ENCODE data around the gene FBXL13.
"Not testable (repeated sequence)": the region's sequence is repeated elsewhere in the genome, so short reads cannot be mapped to it uniquely, and the experiment has no call there.

Gene FBXL13

DNA sequence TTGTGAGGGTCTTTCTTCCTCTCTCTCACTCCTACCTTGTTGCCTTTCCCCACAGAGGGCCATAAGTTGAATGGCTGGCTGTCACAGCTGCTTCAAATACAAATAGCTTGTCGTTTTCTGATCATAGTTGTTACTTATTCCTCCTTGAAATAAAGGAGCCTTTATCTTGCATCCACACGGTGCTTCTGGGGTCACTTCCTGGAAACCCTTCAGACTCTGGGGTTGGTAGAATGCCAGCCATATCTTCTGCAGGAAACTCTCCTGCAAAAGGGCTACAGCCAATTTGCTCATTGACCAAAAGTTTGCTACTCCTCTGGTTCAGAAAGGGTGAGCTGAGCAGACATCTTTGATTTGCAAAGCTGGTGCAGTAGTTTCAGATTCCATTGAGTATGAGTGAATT is 255.4 kb downstream of the FBXL13 start:
- DNase-seq (ENCODE audit: low spot score), result peak; percentile 38

DNA sequence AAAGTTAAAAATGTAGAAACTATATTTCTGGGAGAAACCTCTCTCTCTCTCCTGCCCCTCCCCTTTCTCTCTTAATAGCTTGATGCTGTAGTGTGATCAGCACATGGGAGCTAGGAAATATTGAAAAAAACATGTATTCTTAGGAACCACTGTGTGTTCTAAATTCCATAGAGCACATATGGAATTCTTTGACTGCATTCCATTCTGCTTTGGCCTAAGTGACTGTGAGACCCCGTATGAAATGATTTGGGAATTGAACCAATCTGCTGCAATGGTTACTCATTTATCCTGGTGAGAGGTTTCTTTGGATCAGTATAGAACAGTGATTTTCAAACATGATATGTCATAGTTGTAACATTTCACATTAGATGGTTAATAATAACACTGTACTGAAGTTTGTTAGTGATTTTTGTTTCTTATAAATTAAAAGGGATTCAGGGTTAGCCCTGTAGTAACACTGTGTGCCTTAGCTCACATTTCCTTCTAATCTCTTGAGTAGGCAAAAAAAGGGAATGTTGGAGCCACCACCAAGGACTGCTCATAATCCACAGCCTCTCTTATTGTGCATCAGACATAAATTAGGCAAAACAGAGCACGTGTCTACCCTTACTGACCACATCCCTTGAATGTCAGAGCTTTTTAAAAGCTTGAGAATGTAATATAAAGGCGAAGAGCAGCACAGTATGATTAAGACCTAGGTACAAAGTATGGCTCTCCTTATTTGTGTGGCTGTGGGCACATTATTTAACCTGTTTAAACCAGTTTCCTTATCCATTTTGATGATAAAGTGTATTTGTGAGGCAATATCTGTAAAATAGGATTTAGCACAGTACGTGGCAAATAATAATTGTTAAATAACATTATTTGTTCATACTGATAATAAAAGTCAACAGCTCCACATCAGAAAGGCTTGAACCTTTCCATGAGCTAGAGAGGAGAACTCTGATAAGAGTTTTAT is 256.7 kb downstream of the FBXL13 start:
- no peak for DNase-seq (ENCODE audit: low spot score)

DNA sequence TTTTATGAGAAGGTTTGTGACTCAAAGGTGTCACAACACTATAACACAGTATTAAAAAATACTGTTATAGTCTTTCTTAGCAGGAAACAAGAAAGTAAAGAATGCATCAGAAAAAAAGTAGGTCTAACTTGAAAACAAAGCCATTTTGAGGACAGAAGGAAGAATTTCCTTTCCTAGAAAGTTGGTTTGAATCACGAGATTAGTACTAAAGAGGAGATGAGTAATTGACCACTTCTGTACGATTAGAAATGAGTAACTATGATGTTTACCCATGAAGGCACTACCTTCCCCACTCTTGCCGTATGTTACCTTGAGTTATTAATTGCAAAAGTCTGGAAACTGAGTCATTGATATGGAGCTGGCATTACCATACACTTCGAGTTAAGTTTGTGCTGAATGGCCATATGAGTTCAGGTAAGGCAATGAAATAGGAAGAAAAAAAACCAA is 260.5 kb downstream of the FBXL13 start:
- DNase-seq (ENCODE audit: low spot score), result no peak

DNA sequence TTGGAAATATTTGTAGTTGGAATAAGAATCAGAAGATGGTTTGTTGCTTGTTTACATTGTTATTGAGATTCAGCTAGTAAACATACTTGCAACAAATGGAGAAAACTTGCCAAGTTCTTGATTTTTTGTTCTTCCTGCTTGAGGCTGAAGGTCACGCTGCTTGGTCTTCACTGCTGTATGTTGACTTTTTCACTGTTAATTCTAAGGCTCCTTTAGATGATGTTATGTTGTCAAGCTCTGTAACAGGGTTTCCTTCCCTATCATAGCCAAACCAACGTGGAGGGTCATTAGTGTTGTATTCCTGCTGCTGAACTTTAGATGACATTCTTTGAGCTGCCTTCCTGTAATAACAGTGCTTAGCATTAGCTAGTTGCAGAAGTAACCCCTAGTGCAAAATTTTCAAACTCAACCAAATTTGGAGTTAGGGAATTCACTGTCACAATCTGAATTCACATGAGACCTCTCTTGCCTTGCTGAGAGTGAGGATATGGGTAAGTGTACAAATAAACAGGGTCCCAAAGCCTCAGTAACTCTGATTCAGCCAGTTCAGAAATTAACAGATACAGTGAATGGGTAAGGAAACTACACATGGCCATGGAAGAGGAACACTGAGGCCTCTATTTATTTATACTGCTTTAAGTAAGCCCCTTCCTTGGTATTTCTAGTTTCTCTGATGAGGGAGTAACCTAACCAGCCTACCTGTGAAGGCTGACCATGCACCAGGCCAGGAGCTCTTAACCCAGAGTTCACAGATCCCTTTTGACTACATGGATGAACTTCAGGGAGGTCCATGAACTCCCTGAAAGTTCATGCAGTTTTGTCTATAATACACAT is 261.2 kb downstream of the FBXL13 start:
- no peak for DNase-seq (ENCODE audit: low spot score)

DNA sequence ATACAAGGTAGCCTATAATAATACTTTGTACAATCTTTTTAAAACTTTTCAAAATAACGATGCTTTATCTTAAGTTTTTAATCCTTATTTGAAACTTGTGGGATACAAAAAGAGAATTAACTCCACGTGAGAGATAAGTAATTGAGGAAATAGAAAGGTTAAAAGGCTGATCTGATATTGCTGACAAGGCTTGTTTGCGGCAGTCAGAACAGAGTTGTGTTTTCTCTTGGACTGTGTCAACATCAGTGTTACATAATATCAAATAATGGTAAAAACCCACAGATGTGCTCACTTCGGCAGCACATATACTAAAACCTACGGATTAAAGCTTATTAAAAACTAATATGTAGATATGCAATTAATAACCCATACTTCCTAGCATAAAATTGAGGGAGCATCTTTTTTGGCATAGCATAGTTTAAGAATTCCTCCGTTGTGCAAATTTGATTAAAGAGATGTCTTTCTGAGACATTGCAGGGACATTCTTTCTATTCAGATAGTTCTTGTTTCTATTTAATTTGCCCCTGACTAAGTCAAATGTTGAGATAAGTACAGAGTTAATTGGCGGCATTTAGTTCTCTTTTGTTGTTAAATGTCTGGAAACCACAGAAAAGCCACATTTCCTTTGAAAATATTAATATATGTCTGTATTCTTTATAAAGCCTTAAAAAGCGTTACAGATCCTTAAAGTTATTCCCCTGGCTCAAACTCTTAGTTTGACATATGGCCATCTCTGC is 262.5 kb downstream of the FBXL13 start:
- no peak for DNase-seq (ENCODE audit: low spot score)

DNA sequence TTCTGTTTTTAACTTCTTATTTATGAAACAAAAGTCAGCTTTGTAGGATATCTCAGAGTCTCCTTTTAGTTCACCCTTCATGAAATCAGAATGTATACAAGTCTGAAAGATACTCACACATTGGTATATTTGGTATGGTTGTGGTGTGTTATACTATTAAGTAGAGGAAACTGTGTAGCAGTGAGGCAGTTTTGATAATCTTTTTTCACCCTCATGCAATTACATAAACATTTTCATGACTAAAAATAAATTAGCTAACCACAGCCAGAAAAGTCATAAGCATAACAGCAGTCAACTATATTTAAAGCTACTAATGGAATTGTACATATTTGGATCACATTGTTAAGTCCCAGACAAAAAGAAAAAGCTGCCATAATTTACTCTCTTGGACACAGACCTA is 263.7 kb downstream of the FBXL13 start:
- DNase-seq (ENCODE audit: low spot score), result no peak

DNA sequence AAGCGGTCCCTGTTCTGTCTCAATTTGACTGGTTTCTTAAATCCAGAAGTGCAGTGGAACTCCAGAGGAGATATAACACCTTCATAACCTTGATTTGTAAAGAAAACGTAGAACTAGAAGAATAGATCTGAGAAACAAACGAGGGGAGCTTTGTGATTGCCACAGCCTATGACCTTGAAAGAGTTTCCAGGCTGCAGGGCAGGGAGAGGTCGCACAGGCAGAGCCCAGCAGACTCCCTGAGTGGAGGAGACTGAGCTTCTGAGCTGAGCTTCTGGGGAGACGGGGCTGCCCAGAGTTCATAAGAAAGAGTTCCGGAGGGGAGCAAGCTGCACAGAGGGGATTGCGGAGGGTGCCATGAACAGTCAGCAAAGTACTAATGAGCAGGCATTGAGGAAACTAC is 268.0 kb downstream of the FBXL13 start:
- DNase-seq (ENCODE audit: low spot score), result no peak

DNA sequence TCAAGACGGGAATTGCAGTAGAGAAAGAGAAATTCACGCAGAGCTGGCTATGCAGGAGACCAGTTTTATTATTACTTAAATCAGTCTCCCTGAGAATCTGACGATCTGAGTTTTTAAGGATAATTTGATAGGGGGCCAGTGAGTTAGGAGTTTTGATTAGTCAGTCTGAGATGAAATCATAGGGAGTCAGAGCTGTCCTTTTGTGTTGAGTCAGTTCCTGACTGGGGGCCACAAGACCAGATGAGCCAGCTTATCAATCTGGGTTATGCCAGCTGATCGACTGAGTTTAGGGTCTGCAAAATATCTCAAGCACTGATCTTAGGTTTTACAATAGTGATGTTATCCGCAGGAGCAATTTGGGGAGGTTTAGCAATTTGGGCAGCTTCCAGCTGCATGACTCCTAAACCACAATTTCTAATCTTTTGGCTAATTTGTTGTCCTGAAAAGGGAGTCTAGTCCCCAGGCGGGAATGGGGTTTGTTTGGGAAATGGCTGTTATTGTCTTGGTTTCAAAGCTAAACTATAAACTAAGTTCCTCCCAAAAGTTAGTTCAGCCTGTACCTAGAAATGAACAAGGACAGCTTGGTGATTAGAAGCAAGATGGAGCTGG is 278.5 kb downstream of the FBXL13 start:
- DNase-seq (ENCODE audit: low spot score), result not testable (repeated sequence)

DNA sequence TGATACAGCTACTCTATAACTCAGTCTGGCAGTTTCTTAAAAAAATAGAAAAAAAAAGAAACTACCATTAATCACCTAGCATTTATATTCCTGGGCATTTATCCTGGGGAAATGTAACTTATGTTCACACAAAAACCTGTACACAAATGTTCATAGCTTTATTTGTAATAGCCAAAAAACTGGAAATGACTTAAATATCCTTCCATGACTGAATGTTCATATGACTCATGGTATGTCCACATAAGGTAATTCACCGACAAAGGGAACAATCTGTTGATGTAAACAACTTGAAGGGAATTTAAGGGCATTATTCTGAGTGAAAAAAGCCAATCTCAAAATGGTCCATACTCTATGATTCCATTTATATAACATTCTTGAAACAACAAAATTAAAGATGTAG is 280.0 kb downstream of the FBXL13 start:
- not testable (repeated sequence) for DNase-seq (ENCODE audit: low spot score)

DNA sequence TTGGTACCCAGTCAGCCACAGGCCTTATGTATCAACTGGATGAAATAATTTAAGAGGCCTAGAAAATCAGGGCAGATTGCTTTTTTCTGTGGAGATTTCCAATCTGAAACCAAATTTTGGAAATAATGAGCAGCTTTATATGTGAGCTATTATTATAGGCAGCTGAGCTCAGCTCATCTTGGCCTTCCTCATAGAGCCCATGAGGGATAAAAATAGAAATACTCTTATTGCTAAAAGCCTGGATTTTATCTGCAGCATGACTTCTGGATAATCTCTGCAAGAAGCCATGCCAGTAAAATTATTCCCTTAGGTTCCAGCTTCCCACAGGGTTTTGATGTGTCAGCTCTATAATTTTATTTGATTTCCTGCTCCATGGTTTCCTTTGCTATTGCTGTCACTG is 282.8 kb downstream of the FBXL13 start:
- not testable (repeated sequence) for DNase-seq (ENCODE audit: low spot score)

DNA sequence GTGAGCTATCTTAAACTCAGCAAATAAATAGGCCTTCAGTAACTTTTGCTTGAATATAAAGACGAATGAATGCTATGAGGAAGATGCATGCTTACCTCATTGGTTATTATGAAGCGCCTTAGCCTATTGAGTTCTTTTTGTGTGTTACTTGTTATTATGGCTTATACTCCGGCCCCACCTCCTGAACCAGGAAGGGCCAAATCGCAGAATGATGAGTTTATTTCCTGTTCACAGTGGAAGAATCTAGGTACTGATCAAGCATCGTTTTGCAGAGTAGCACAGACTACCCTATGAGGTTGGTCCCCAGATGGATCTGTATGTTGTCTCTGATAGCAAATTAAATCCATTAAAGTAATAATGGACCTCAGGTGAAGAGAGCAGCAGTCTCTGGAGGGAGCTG is 283.2 kb downstream of the FBXL13 start:
- DNase-seq (ENCODE audit: low spot score), result not testable (repeated sequence)

DNA sequence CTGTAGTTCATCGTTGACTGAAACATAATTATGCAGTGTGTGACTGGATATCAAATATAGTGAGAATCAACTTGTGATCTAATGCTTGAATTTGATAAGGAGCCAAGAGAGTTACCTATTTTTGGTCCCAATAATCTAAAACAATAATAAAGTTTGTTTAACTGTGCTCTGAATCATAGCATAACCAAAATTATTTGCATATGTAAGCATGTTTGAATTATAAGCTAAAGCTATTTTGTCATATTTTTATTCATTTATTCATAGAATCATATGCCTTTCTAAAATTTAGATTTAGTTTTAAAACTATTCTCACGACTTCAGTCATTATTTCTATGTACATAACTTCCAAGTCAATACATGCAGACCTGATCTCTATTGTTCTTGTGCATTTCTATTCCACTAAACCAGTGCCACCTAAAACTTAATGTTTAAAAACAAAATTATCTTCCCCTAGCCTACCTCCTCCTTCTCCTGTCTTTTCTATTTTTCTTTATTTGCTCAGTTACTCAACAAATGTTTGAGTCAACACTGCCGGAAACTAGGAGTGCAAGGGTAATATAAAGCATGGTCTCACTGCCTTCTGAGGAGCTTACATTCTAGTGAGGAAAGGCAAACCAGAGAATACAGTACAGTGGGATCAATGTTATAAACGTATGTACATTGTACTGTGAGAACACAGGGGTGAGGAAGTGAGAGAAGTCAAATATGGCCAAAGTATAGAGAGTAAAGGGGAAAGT is 284.1 kb downstream of the FBXL13 start:
- not testable (repeated sequence) for DNase-seq (ENCODE audit: low spot score)

DNA sequence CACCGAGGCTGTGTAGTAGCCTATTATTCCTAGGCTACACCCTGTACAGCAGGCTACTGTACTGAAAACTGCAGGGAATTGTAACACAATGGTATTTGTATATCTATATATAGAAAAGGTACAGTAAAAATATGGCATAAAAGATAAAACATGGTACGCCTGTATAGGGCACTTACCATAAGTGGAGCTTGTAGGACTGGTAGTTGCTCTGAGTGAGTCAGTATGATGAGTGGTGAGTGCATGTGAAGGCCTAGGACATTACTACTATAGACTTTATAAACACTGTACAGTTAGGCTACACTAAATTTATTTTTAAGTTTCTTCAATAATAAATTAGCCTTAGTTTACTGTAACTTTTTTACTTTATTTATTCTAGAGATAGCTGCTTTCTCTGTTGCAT is 285.8 kb downstream of the FBXL13 start:
- not testable (repeated sequence) for DNase-seq (ENCODE audit: low spot score)

DNA sequence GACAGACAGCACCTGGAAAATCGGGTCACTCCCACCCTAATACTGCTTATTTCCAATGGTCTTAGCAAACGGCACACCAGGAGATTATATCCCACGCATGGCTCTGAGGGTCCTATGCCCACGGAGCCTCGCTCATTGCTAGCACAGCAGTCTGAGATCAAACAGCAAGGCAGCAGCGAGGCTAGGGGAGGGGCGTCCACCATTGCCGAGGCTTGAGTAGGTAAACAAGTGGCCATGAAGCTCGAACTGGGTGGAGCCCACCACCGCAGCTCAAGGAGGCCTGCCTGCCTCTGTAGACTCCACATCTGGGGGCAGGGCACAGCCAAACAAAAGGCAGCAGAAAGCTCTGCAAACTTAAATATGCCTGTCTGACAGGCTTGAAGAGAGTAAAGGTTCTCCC is 293.7 kb downstream of the FBXL13 start:
- DNase-seq (ENCODE audit: low spot score), result not testable (repeated sequence)

DNA sequence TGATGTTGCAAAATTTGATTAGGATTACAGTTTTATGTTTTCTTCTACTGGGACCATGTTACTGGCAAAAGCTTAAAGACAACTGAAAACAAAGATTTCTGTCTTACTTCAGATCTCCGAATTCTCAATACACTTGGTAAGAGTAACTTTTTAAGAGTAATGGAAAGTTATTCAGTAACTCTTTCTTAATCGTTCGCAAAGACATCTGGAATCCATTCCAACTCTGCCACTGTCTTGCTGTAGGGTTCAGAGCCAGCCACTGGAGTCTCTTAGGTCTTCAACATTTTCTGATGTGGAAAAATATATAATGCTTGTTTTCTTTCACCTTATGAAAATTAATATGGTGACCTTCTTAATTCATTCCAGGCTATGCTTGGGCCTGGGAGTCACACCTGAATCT is 295.9 kb downstream of the FBXL13 start:
- DNase-seq (ENCODE audit: low spot score), result not testable (repeated sequence)

DNA sequence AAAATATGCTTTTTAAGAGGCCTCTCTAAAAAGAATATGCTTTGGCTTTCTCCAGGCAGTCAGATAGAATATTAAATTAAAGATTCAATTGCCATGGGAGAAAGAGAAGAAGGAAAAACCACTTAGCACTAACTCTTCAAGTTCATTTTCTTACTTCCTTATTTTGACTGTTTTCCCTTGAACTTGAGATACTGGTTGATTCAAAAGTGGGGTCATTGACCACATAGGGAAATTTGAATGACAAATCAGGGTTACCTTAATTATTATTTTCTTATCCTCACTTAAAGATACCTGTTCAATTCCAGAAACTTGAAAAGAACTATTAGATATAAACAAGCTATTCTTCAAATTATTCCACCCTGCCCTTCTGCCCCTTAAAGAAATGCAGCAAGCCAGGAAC is 298.4 kb downstream of the FBXL13 start:
- not testable (repeated sequence) for DNase-seq (ENCODE audit: low spot score)

DNA sequence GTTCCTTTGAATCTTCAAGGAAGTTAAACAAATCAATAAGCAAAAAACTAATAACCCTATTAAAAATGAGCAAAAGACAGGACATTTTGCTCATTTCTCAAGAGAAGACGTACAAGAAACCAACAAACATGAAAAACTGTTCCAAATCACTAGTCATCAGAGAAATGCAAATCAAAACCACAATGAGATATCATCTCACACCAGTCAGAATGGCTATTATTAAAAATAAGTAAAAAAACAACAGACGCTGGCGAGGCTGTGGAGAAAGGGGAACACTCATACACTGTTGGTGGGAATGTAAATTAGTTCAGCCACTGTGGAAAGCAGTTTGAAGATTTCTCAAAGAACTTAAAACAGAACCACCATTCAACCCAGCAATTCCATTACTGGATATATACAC is 304.1 kb downstream of the FBXL13 start:
- DNase-seq (ENCODE audit: low spot score), result not testable (repeated sequence)

DNA sequence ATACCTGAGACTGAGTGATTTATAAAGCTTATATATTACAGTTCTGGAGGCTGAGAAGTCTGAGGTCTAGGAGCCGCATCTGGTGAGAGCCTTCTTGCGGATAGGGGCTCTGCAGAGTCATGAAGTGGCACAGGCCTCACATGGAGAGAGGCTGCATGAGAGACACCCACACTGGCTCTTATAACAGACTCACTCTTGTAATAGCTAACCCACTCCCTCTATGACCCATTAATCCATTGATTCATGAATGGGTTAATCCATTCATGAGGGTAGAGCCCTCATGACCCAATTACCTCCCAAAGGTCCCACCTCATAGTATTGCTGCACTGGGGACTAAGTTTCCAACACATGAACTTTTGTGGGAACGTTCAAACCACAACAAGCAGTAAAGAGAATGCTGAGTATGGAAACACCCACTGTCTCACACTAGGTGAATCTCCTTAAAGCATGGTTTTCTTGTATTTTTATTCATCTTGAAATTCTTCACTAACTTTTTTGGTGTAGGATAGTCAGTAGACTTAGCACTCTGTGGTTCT is 304.9 kb downstream of the FBXL13 start:
- not testable (repeated sequence) for DNase-seq (ENCODE audit: low spot score)

DNA sequence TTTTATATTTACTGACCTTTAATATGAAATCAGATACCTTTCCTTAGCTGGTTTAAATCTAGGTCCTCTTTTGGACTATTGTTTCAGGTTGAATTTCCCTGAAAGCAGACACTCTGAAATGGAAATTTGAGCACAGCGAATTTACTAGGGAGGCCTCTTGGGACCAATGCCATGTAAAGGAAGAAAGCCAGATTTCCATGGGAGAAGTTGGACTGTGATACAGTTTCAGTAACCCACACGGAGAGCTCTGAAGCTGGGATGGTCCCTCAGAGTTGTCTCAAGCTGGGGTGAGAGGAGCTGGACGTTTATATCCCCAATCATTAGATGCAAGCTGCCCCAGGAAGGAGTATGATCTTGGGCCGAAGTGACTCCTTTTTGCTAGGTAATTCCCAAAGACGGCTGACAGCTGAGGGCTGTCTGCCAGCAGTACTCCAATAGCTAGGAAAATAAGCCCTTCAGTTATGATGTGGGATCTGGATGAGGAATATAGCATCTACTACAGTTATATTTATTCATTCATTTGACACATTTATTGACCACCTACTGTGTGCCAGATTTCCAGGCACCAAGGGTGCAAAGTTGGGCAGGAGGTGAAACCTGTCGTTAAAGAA is 311.2 kb downstream of the FBXL13 start:
- DNase-seq (ENCODE audit: low spot score), result not testable (repeated sequence)
